ENCODE results near the gene TEAD3. TPM values are rescaled to one million over a fixed set of nuclear protein-coding genes. Genes with fewer than 3 reads are reported as not detected.

Gene TEAD3
- total RNA-seq, 1 experiment from 2014 or later, result 27.0 TPM

- Histone ChIP-seq H2BK120ac (ENCODE audit: low read depth, low read length, poor library complexity, severe bottlenecking) (no peak overlapping the region), H3K9ac (ENCODE audit: extremely low read depth, insufficient read length, low read length) (no peak overlapping the region), H4K20me1 (ENCODE audit: control insufficient read depth, insufficient read depth, insufficient read length) (no peaks in the 10 kb centered on the region), H3K4ac (ENCODE audit: low read depth, low read length) (no peak overlapping the region), H4K91ac (ENCODE audit: insufficient read length, low read depth, low read length) (no peak overlapping the region), H2BK5ac (ENCODE audit: insufficient read length, low read length) (no peak overlapping the region), H2BK20ac (ENCODE audit: low read depth, low read length, poor library complexity, severe bottlenecking) (no peak overlapping the region), H4K5ac (ENCODE audit: insufficient read length, low read depth, low read length) (no peak overlapping the region), H3K23ac (ENCODE audit: insufficient read length, low read depth, low read length) (no peak overlapping the region), H3K27me3 (ENCODE audit: insufficient read depth, low read length) (no peaks in the 10 kb centered on the region; the same call in 1 of the 2 replicates), H4K8ac (replicated peaks; ENCODE audit: insufficient read length, low read depth, low read length) (no peak overlapping the region), H3K18ac (ENCODE audit: insufficient read length, low read depth, low read length) (no peak overlapping the region), H3K4me1 (ENCODE audit: insufficient read depth, low read length) (peaks cover 6% of the 10 kb centered on the region; the same call in 1 of the 2 replicates), H2AK5ac (ENCODE audit: insufficient read length, low read length) (no peak overlapping the region), H2BK12ac (ENCODE audit: insufficient read length, low read depth, low read length) (no peak overlapping the region), H3K14ac (ENCODE audit: insufficient read depth, low read length) (no peak overlapping the region), H3K27ac (ENCODE audit: insufficient read length, low read depth, low read length) (no peak overlapping the region), H3K4me2 (ENCODE audit: insufficient read depth, insufficient read length, low read length) (no peak overlapping the region), H3K79me2 (ENCODE audit: insufficient read depth, low read length) (peaks cover 2% of the 10 kb centered on the region; the same call in 1 of the 2 replicates), H3K56ac (ENCODE audit: insufficient read length, low read depth, low read length) (no peak overlapping the region), H3T11ph (ENCODE audit: low read length) (no peak overlapping the region), H2AFZ (ENCODE audit: low read length) (no peak overlapping the region), H2BK15ac (ENCODE audit: low read depth, low read length) (no peak overlapping the region), H3K9me3 (ENCODE audit: control insufficient read depth, low read depth, low read length) (no peaks in the 10 kb centered on the region), H3K23me2 (ENCODE audit: insufficient read length, low read depth, low read length, poor library complexity, severe bottlenecking) (peaks cover 12% of the 10 kb centered on the region), H3K79me1 (ENCODE audit: insufficient read depth, low read depth, low read length, poor library complexity, severe bottlenecking) (no peaks in the 10 kb centered on the region)
- peaks cover 31% of the 10 kb centered on the region for H3K27me3 Mint-ChIP-seq (ENCODE audit: low read depth)
- peaks cover 0 to 4% (median 0%) of the 10 kb centered on the region in 3 experiments; a peak in 2 of 7 replicates for H3K36me3 Mint-ChIP-seq (ENCODE audit: insufficient read depth in 1 of 3, low read depth in 3 of 3)
- no CpG with 5 or more reads among the region's 4 CpGs for WGBS (ENCODE audit: extremely low coverage, insufficient read length, low lambda C conversion rate)
- H3K9me3 Mint-ChIP-seq, result no peaks in the 10 kb centered on the region
- TF ChIP-seq, protein P1, sequence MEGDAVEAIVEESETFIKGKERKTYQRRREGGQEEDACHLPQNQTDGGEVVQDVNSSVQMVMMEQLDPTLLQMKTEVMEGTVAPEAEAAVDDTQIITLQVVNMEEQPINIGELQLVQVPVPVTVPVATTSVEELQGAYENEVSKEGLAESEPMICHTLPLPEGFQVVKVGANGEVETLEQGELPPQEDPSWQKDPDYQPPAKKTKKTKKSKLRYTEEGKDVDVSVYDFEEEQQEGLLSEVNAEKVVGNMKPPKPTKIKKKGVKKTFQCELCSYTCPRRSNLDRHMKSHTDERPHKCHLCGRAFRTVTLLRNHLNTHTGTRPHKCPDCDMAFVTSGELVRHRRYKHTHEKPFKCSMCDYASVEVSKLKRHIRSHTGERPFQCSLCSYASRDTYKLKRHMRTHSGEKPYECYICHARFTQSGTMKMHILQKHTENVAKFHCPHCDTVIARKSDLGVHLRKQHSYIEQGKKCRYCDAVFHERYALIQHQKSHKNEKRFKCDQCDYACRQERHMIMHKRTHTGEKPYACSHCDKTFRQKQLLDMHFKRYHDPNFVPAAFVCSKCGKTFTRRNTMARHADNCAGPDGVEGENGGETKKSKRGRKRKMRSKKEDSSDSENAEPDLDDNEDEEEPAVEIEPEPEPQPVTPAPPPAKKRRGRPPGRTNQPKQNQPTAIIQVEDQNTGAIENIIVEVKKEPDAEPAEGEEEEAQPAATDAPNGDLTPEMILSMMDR (conservative IDR thresholded peaks at IDR 0.05), result no peak
- no peak overlapping the region for H3K27ac Mint-ChIP-seq
- H3K4me1 Mint-ChIP-seq, result peaks cover 33 to 35% of the 10 kb centered on the region in 2 experiments
- peak overlapping the region in 1 of 2 experiments; percentile 84; a peak in 2 of 5 replicates for H3K4me3 Mint-ChIP-seq
- DNase-seq, result no peak
These were observed 2.5 kb upstream of the TEAD3 start for GRCh38 chr6:35499372-35499771.
